ENCODE measurements around the gene THSD7A.

The THSD7A gene

GRCh38 chr7:11638011-11638774, 193.8 kb downstream of the THSD7A start:
- Histone ChIP-seq H3K27me3 (no peaks in the 10 kb centered on the region), H3K4me1 (ENCODE audit: control insufficient read depth in 1 of 2, insufficient read depth in 1 of 2, low read depth in 1 of 2, low read length in 1 of 2) (no peaks in the 10 kb centered on the region), H3K9me3 (no peaks in the 10 kb centered on the region), H3K4me3 (ENCODE audit: low read depth in 1 of 2, low read length in 1 of 2) (no peak overlapping the region), H3K27ac (no peak overlapping the region), H3K36me3 (no peaks in the 10 kb centered on the region)
- no peak for TF ChIP-seq CTCF (IDR thresholded peaks at IDR 0.05)

GRCh38 chr7:11636274-11636673, 195.7 kb downstream of the THSD7A start:
- no peaks in the 10 kb centered on the region for H3K4me1 ChIP-seq (ENCODE audit: control insufficient read depth in 1 of 2, insufficient read depth in 1 of 2, low read depth in 1 of 2, low read length in 1 of 2)
- no peak overlapping the region for H3K27ac ChIP-seq
- no peak overlapping the region for H3K4me3 ChIP-seq (ENCODE audit: low read depth in 1 of 2, low read length in 1 of 2)
- H3K27me3 ChIP-seq = no peaks in the 10 kb centered on the region
- H3K36me3 ChIP-seq = no peaks in the 10 kb centered on the region
- TF ChIP-seq CTCF (IDR thresholded peaks at IDR 0.05) = no peak
- no peaks in the 10 kb centered on the region for H3K9me3 ChIP-seq

- Histone ChIP-seq H3K27ac (no peak overlapping the region), H3K27me3 (no peaks in the 10 kb centered on the region), H3K9me3 (no peaks in the 10 kb centered on the region), H3K36me3 (no peaks in the 10 kb centered on the region), H3K4me1 (ENCODE audit: control insufficient read depth in 1 of 2, insufficient read depth in 1 of 2, low read depth in 1 of 2, low read length in 1 of 2) (no peaks in the 10 kb centered on the region), H3K4me3 (ENCODE audit: low read depth in 1 of 2, low read length in 1 of 2) (no peak overlapping the region)
- no peak for TF ChIP-seq CTCF (IDR thresholded peaks at IDR 0.05)
Observed at GRCh38 chr7:11633310-11633709, 198.7 kb downstream of the THSD7A start.

GRCh38 chr7:11630355-11630754, 201.6 kb downstream of the THSD7A start:
- H3K4me3 ChIP-seq (ENCODE audit: low read depth in 1 of 2, low read length in 1 of 2) = no peak overlapping the region
- no peaks in the 10 kb centered on the region for H3K9me3 ChIP-seq
- H3K4me1 ChIP-seq (ENCODE audit: control insufficient read depth in 1 of 2, insufficient read depth in 1 of 2, low read depth in 1 of 2, low read length in 1 of 2) = no peaks in the 10 kb centered on the region
- H3K27me3 ChIP-seq = no peaks in the 10 kb centered on the region
- H3K27ac ChIP-seq = no peak overlapping the region
- TF ChIP-seq CTCF (IDR thresholded peaks at IDR 0.05) = no peak
- no peaks in the 10 kb centered on the region for H3K36me3 ChIP-seq

GRCh38 chr7:11625669-11626068, 206.3 kb downstream of the THSD7A start:
- Histone ChIP-seq H3K4me3 (ENCODE audit: low read depth in 1 of 2, low read length in 1 of 2) (no peak overlapping the region), H3K27me3 (no peaks in the 10 kb centered on the region), H3K4me1 (ENCODE audit: control insufficient read depth in 1 of 2, insufficient read depth in 1 of 2, low read depth in 1 of 2, low read length in 1 of 2) (no peaks in the 10 kb centered on the region), H3K9me3 (no peaks in the 10 kb centered on the region), H3K27ac (no peak overlapping the region), H3K36me3 (no peaks in the 10 kb centered on the region)
- no peak for TF ChIP-seq CTCF (IDR thresholded peaks at IDR 0.05)

Data from neutrophil (primary cell).